ENCODE results near the gene DMRT3. TPM values are rescaled to one million over a fixed set of nuclear protein-coding genes. Genes with fewer than 3 reads are reported as not detected.

DMRT3 gene
- total and polyA plus RNA-seq, 2 donors from 2014 or later = not detected

DNA sequence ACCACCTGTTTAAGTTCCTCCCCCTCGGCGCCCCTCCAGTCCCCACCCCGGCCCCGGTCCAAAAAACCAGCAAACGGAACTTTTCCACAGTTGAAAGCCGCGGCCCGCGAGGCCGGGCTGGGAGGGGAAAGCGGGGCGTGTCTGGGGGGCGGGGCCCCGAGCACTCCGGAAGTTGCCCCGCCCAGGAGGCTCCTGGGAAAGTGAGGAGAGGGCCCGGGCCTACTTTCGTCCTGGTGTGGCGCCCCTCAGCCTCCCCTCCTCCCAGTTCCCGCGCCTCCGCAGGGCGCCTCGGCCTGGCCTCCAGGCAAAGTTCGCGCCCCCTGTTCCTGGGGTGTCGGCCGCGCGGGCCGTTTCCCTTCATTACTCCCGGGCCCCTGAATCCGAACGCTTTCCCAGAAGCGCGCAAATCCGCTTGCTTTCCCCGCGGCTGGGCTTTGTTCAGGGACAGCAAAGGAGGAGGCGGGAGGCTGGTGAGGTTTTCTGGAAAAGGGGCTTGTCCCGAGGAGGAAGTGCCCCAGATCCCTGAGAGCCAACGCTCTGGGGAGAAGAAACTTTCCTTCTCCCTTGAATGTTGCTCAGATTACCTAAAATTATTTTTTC, 4.5 kb upstream of the DMRT3 start:
- intact Hi-C loops (cut with DNase I) = no loop called here
- no peak overlapping the region for H3K9ac ChIP-seq (ENCODE audit: low read length in 3 of 3)
- H3K27ac ChIP-seq (ENCODE audit: low read depth in 2 of 2, low read length in 2 of 2) = no peak overlapping the region
- FAIRE-seq (no peak), DNase-seq (peak; percentile 59 to 80 (median 69))
- no peak overlapping the region for H3K4me3 ChIP-seq (ENCODE audit: low read length in 3 of 3)
- peaks cover 0 to 3% (median 0%) of the 10 kb centered on the region in 3 donors for H3K4me1 ChIP-seq (ENCODE audit: control insufficient read depth in 2 of 3, insufficient read depth in 2 of 3, low read depth in 1 of 3, low read length in 3 of 3)
- TF ChIP-seq, protein P1, sequence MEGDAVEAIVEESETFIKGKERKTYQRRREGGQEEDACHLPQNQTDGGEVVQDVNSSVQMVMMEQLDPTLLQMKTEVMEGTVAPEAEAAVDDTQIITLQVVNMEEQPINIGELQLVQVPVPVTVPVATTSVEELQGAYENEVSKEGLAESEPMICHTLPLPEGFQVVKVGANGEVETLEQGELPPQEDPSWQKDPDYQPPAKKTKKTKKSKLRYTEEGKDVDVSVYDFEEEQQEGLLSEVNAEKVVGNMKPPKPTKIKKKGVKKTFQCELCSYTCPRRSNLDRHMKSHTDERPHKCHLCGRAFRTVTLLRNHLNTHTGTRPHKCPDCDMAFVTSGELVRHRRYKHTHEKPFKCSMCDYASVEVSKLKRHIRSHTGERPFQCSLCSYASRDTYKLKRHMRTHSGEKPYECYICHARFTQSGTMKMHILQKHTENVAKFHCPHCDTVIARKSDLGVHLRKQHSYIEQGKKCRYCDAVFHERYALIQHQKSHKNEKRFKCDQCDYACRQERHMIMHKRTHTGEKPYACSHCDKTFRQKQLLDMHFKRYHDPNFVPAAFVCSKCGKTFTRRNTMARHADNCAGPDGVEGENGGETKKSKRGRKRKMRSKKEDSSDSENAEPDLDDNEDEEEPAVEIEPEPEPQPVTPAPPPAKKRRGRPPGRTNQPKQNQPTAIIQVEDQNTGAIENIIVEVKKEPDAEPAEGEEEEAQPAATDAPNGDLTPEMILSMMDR (IDR thresholded peaks at IDR 0.05; ENCODE audit: borderline replicate concordance, extremely low read depth, insufficient read depth) = no peak
- H3K27me3 ChIP-seq (ENCODE audit: control insufficient read depth, insufficient read depth, low read length) = peaks cover 72% of the 10 kb centered on the region
- H3K9me3 ChIP-seq (ENCODE audit: control insufficient read depth in 2 of 3, insufficient read depth in 1 of 3, low read length in 3 of 3) = peaks cover 0 to 3% (median 0%) of the 10 kb centered on the region in 3 donors
- H3K36me3 ChIP-seq (ENCODE audit: control insufficient read depth in 2 of 3, insufficient read depth in 3 of 3, low read length in 3 of 3) = no peaks in the 10 kb centered on the region

DNA sequence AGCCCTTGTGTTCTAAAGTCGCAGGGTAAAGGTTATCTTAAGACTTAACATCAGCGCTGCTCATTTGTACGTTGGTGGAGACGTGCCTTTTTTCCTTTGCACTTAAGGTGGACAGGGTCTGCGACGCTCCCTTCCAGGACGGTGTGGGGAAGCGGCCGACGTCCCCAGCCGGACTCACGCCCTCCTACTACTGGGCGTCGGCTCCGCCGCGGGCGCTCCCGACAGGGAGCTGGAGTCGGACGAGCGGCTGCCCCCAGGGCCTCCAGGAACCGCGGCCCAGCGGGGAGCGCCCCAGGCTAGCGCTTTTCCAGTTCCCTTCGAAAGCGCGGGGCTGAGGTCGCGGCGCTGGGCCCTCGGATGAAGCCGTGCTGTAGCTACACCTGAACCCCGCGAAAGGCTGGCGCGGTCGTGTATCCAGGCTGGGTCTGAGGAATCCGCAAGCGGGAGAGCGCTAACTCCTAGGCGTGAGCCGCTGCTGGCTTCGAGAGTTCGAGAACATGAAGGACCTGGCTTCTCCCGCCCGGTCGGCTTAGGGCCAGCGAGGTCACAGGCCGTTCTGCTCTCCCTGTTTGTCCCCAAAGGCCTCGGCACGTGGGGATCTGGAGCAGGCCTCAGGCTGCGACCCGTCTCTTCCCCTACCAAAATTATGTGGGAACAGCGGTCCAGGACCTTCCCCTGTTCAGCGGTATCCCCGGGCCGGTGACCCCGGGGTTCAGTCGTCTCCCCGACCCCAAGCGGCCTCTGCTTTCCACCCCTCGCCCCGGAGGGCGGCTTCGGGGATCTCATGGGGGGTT, 3.8 kb upstream of the DMRT3 start:
- DNase-seq (peak in 1 of 5 donors; percentile 41), FAIRE-seq (no peak)
- Histone ChIP-seq H3K27ac (ENCODE audit: low read depth in 2 of 2, low read length in 2 of 2) (no peak overlapping the region), H3K4me1 (ENCODE audit: control insufficient read depth in 2 of 3, insufficient read depth in 2 of 3, low read depth in 1 of 3, low read length in 3 of 3) (peaks cover 0 to 3% (median 0%) of the 10 kb centered on the region in 3 donors), H3K4me3 (ENCODE audit: low read length in 3 of 3) (no peak overlapping the region), H3K36me3 (ENCODE audit: control insufficient read depth in 2 of 3, insufficient read depth in 3 of 3, low read length in 3 of 3) (no peaks in the 10 kb centered on the region), H3K9ac (ENCODE audit: low read length in 3 of 3) (no peak overlapping the region), H3K27me3 (ENCODE audit: control insufficient read depth, insufficient read depth, low read length) (peaks cover 67% of the 10 kb centered on the region), H3K9me3 (ENCODE audit: control insufficient read depth in 2 of 3, insufficient read depth in 1 of 3, low read length in 3 of 3) (peaks cover 0 to 3% (median 0%) of the 10 kb centered on the region in 3 donors)
- TF ChIP-seq, protein P1 (IDR thresholded peaks at IDR 0.05; ENCODE audit: borderline replicate concordance, extremely low read depth, insufficient read depth) = no peak
- intact Hi-C loops (cut with DNase I) = no loop called here

DNA sequence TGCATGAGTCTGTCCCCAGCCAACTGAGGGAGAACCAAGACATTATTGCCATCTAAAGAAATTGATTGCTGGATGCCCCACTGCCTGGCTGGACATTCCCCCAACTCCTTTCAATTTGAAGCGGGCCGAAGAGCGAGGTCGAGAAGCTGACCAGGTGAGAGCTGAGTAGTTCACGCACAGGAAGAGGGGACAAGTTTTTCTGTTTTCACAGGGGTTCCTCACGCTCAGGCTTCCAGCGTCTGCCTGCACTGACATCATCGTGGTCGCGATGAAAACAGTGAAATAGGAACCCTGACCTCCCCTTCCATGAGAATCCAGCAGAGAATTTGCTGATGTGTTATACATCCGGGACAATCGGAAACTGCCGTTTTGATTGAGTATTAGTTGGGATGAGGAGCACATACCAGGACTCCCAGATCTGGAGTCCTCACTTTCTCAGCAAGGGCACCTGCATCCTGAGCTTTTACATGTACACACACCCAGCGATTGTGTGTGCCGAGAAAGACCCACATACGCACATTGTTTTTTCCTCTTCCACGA, 3.1 kb upstream of the DMRT3 start:
- intact Hi-C loops (cut with DNase I) = no loop called here
- Histone ChIP-seq H3K36me3 (ENCODE audit: control insufficient read depth in 2 of 3, insufficient read depth in 3 of 3, low read length in 3 of 3) (no peaks in the 10 kb centered on the region), H3K9me3 (ENCODE audit: control insufficient read depth in 2 of 3, insufficient read depth in 1 of 3, low read length in 3 of 3) (peaks cover 0 to 3% (median 0%) of the 10 kb centered on the region in 3 donors), H3K4me3 (ENCODE audit: low read length in 3 of 3) (no peak overlapping the region), H3K9ac (ENCODE audit: low read length in 3 of 3) (no peak overlapping the region), H3K27me3 (ENCODE audit: control insufficient read depth, insufficient read depth, low read length) (peaks cover 63% of the 10 kb centered on the region), H3K4me1 (ENCODE audit: control insufficient read depth in 2 of 3, insufficient read depth in 2 of 3, low read depth in 1 of 3, low read length in 3 of 3) (peaks cover 0 to 3% (median 0%) of the 10 kb centered on the region in 3 donors), H3K27ac (ENCODE audit: low read depth in 2 of 2, low read length in 2 of 2) (no peak overlapping the region)
- TF ChIP-seq, protein P1 (IDR thresholded peaks at IDR 0.05; ENCODE audit: borderline replicate concordance, extremely low read depth, insufficient read depth) = no peak
- FAIRE-seq (no peak), DNase-seq (peak in 1 of 5 donors; percentile 46)

Measured in kidney (tissue), 14 donors.